HCT116 (cell line): ENCODE results near the gene TENM4. TPM values are rescaled to one million over a fixed set of nuclear protein-coding genes. Genes with fewer than 3 reads are reported as not detected.

Experiments
- ATAC-seq: fragments of 200-7000 bp; cut with Tn5 transposase; 2 replicates; pipeline ENCODE4 v1.9.1; 2020; ENCODE audit warnings: mild to moderate bottlenecking, moderate library complexity
- BruUV-seq: library from RNA; stranded (reverse); fragments of 400-500 nt; replicated peaks from 2 replicates; lab custom pipeline; 2021; lab: Mats Ljungman, UMichigan
- CTCF ChIA-PET: fragments of 300-600 bp; sonication (Branson Sonifier 250); formaldehyde crosslinking; loops from one replicate; lab custom pipeline; 2021; ENCODE audit warnings: antibody characterized with exemption; lab: Charles Lee
- POLR2A ChIA-PET: fragments of 300-600, 350-600 bp; sonication (Branson Sonifier 250); formaldehyde crosslinking; loops from one replicate; lab custom pipeline; 2021; ENCODE audit warnings: antibody characterized with exemption; lab: Charles Lee
- RAD21 ChIA-PET, 2 experiments: fragments of 300-600 bp; sonication (Branson Sonifier 250); formaldehyde crosslinking; loops; one replicate each; lab custom pipeline; 2023; ENCODE audit warnings: low total read pairs in 2 of 2; ENCODE audit not compliant: uncharacterized antibody in 2 of 2, unreplicated experiment in 2 of 2, low non-redundant PET in 1 of 2; lab: Charles Lee
- DNase-seq: peaks from one replicate; pipeline ENCODE4 v3.0.0-alpha.2; 2010; ENCODE audit warnings: low read depth, low spot score
- H2AFZ ChIP-seq: fragments of 200-600 bp; shearing (Covaris generic), sonication (generic); 2 replicates; pipeline ENCODE4 v1.6.1; 2017; ENCODE audit warnings: low read depth, mixed run types, mixed read lengths, antibody characterized with exemption, low read length; ENCODE audit not compliant: poor library complexity, severe bottlenecking
- H3K27ac ChIP-seq: 2 replicates; pipeline ENCODE4 v1.5.1; 2012; ENCODE audit warnings: low read depth, low read length
- H3K27me3 ChIP-seq: fragments of 200-600 bp; sonication (generic); 2 replicates; pipeline ENCODE4 v1.6.1; 2016; ENCODE audit warnings: mixed run types, low read length, mixed read lengths; ENCODE audit not compliant: insufficient read depth
- H3K36me3 ChIP-seq, 2 experiments: fragments of 200-500 bp in 1 of 2; fragments of 200-600 bp in 1 of 2; sonication (Bioruptor generic) in 1 of 2; sonication (generic) in 1 of 2; 2 replicates each; pipeline versions ENCODE4 v1.5.1 to v1.6.1; 2014 to 2016; ENCODE audit warnings: low read length in 2 of 2, inconsistent platforms in 1 of 2, mixed read lengths in 1 of 2, mixed run types in 1 of 2; ENCODE audit not compliant: insufficient read depth in 2 of 2, control insufficient read depth in 1 of 2
- H3K4me1 ChIP-seq, 2 experiments: fragments of 200-600 bp in 1 of 2; sonication (generic) in 1 of 2; 2 replicates each; pipeline versions ENCODE4 v1.5.1 to v1.6.1; 2012 to 2017; ENCODE audit warnings: low read length in 2 of 2, inconsistent platforms in 1 of 2, mild to moderate bottlenecking in 1 of 2, mixed read lengths in 1 of 2, mixed run types in 1 of 2, moderate library complexity in 1 of 2; ENCODE audit not compliant: insufficient read depth in 2 of 2, control insufficient read depth in 1 of 2
- H3K4me2 ChIP-seq: fragments of 200-600 bp; sonication (generic); 2 replicates; pipeline ENCODE4 v1.6.1; 2017; ENCODE audit warnings: mixed run types, low read length, mixed read lengths
- H3K4me3 ChIP-seq, 2 experiments: fragments of 200-600 bp in 1 of 2; sonication (generic) in 1 of 2; replicated peaks in 1 of 2; 2 replicates each; pipeline ENCODE4 v1.5.1; 2011 to 2016; ENCODE audit warnings: low read length in 2 of 2, control low read depth in 1 of 2, low read depth in 1 of 2, mild to moderate bottlenecking in 1 of 2, mixed read lengths in 1 of 2, mixed run types in 1 of 2
- H3K79me2 ChIP-seq: fragments of 200-600 bp; sonication (generic); 2 replicates; pipeline ENCODE4 v1.6.1; 2017; ENCODE audit warnings: mild to moderate bottlenecking, mixed run types, low read length, moderate library complexity, mixed read lengths; ENCODE audit not compliant: insufficient read depth
- H3K9ac ChIP-seq: fragments of 200-600 bp; sonication (generic); 2 replicates; pipeline ENCODE4 v1.6.1; 2016; ENCODE audit warnings: low read length, mixed read lengths
- H3K9me2 ChIP-seq: fragments of 200-600 bp; sonication (generic), shearing (Covaris generic); 2 replicates; pipeline ENCODE4 v1.6.1; 2017; ENCODE audit warnings: mixed run types, mild to moderate bottlenecking, moderate library complexity; ENCODE audit not compliant: insufficient read depth
- H3K9me3 ChIP-seq, 2 experiments: fragments of 200-500 bp in 1 of 2; fragments of 200-600 bp in 1 of 2; sonication (Bioruptor generic) in 1 of 2; sonication (generic) in 1 of 2; 2 replicates each; pipeline ENCODE4 v1.6.1; 2014 to 2017; ENCODE audit warnings: low read length in 2 of 2, mixed read lengths in 2 of 2, inconsistent platforms in 1 of 2, low read depth in 1 of 2, mild to moderate bottlenecking in 1 of 2, mixed run types in 1 of 2, moderate library complexity in 1 of 2; ENCODE audit not compliant: control insufficient read depth in 1 of 2, insufficient read depth in 1 of 2
- H4K20me1 ChIP-seq: fragments of 200-600 bp; sonication (generic), shearing (Covaris generic); 2 replicates; pipeline ENCODE4 v1.6.1; 2017; ENCODE audit warnings: mixed run types, mild to moderate bottlenecking, moderate library complexity; ENCODE audit not compliant: insufficient read depth
- CBX3 ChIP-seq: IDR thresholded peaks from 2 replicates; pipeline ENCODE4 v1.6.1; 2012; ENCODE audit warnings: low read depth
- ELF1 ChIP-seq: IDR thresholded peaks from 2 replicates; pipeline ENCODE4 v1.6.1; 2012; ENCODE audit warnings: low read depth, borderline replicate concordance
- JUND ChIP-seq: IDR thresholded peaks from 2 replicates; pipeline ENCODE4 v1.6.1; 2012
- MAX ChIP-seq: IDR thresholded peaks from 2 replicates; pipeline ENCODE4 v1.6.1; 2012
- POLR2A ChIP-seq: IDR thresholded peaks from 2 replicates; pipeline ENCODE4 v1.7.0; 2011; ENCODE audit warnings: borderline replicate concordance; ENCODE audit not compliant: insufficient read depth, insufficient read length; ENCODE audit errors: extremely low read depth
- ZFX ChIP-seq: fragments of 450-650 bp; IDR thresholded peaks from 2 replicates; pipeline ENCODE4 v1.6.1; 2017
- intact Hi-C: fragments of 100-400 bp; cut with micrococcal nuclease; formaldehyde crosslinking; loops from 2 replicates; pipeline ENCODE4 v1.10.0; 2022
- total RNA-seq: library from RNA; stranded (reverse); gene quantifications from one replicate; pipeline ENCODE4 v1.2.1, GENCODE V29; 2021; ENCODE audit not compliant: unreplicated experiment
- TF ChIP-seq, protein P1 (sequence below): IDR thresholded peaks from 2 replicates; pipeline ENCODE4 v1.6.1; 2012

TENM4 gene
- total RNA-seq, 1 experiment from 2014 or later, result 0.05 TPM

GRCh38 chr11:79035881-79036280 is 404.9 kb downstream of the TENM4 start:
- Histone ChIP-seq H3K27ac (no peak overlapping the region), H3K4me3 (no peak overlapping the region), H3K4me1 (no peaks in the 10 kb centered on the region), H4K20me1 (no peaks in the 10 kb centered on the region), H3K9me3 (no peaks in the 10 kb centered on the region), H3K27me3 (peaks cover 49% of the 10 kb centered on the region), H3K9me2 (no peaks in the 10 kb centered on the region), H3K4me2 (no peak overlapping the region), H3K9ac (no peak overlapping the region), H3K79me2 (no peaks in the 10 kb centered on the region), H3K36me3 (no peaks in the 10 kb centered on the region), H2AFZ (no peak overlapping the region)
- BruUV-seq, result no TSS peak
- TF ChIP-seq ELF1 (no peak), JUND (no peak), POLR2A (no peak), ZFX (no peak), CBX3 (no peak)
- TF ChIP-seq, protein P1, sequence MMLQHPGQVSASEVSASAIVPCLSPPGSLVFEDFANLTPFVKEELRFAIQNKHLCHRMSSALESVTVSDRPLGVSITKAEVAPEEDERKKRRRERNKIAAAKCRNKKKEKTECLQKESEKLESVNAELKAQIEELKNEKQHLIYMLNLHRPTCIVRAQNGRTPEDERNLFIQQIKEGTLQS, result no peak
- intact Hi-C loops, result no loop called here
- ChIA-PET CTCF (no interaction called here), POLR2A (no interaction called here), RAD21 (no interaction called here)
- ATAC-seq, result no peak
- no peak for DNase-seq

- no peak overlapping the region for H3K27ac ChIP-seq
- no peaks in the 10 kb centered on the region for H3K36me3 ChIP-seq
- ChIA-PET POLR2A (no interaction called here), RAD21 (no interaction called here), CTCF (no interaction called here)
- no peaks in the 10 kb centered on the region for H3K4me1 ChIP-seq
- H3K27me3 ChIP-seq, result peaks cover 52% of the 10 kb centered on the region
- H3K79me2 ChIP-seq, result no peaks in the 10 kb centered on the region
- H3K9ac ChIP-seq, result no peak overlapping the region
- TF ChIP-seq MAX, result no peak
- H3K9me3 ChIP-seq, result no peaks in the 10 kb centered on the region
- H3K9me2 ChIP-seq, result no peaks in the 10 kb centered on the region
- intact Hi-C loops, result no loop called here
- H4K20me1 ChIP-seq, result no peaks in the 10 kb centered on the region
- BruUV-seq, result no TSS peak
- H2AFZ ChIP-seq, result no peak overlapping the region
- H3K4me3 ChIP-seq, result no peak overlapping the region
- no peak overlapping the region for H3K4me2 ChIP-seq
- ATAC-seq, result no peak
- no peak for DNase-seq
These were observed 407.0 kb downstream of the TENM4 start for GRCh38 chr11:79033833-79034232.
